Neuron (in vitro differentiated cells): ENCODE results near the gene HIGD1B.

Experiments used
- H2AFZ ChIP-seq: one replicate; pipeline ENCODE4 v1.6.1; 2013; ENCODE audit warnings: low read depth, mild to moderate bottlenecking, inconsistent platforms, low read length, moderate library complexity
- H3K27me3 ChIP-seq: one replicate; pipeline ENCODE4 v1.6.1; 2013; ENCODE audit warnings: low read length; ENCODE audit not compliant: insufficient read depth
- H3K36me3 ChIP-seq: one replicate; pipeline ENCODE4 v1.6.1; 2013; ENCODE audit warnings: low read length; ENCODE audit not compliant: insufficient read depth
- H3K4me1 ChIP-seq: one replicate; pipeline ENCODE4 v1.6.1; 2013; ENCODE audit warnings: low read length; ENCODE audit not compliant: insufficient read depth
- H3K4me3 ChIP-seq: 2 replicates; pipeline ENCODE4 v1.5.1; 2013; ENCODE audit warnings: mild to moderate bottlenecking, low read length, moderate library complexity
- H3K9me3 ChIP-seq: one replicate; pipeline ENCODE4 v1.6.1; 2013; ENCODE audit warnings: low read length

Gene HIGD1B

DNA sequence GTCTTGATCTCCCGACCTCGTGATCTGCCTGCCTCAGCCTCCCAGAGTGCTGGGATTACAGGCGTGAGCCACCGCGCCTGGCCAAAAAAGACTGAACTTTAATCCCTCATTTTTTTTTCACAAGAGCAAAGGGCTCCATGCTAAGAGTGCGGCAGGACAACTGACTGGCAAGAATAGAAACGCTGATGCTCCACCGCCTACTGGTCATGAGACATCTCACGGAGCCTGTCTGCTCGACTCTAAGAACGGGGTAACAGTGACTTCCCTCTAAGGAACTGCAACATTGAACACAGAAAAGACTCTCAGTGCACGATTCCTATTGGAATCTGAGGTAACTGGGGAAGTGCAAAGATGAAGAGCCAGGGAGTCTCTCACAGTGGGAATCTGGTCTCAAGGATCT, 23.9 kb downstream of the HIGD1B start:
- H3K4me1 ChIP-seq, result no peaks in the 10 kb centered on the region
- H3K36me3 ChIP-seq, result peaks cover 74% of the 10 kb centered on the region
- no peaks in the 10 kb centered on the region for H3K9me3 ChIP-seq
- H2AFZ ChIP-seq, result no peak overlapping the region
- H3K27me3 ChIP-seq, result no peaks in the 10 kb centered on the region
- no peak overlapping the region for H3K4me3 ChIP-seq

GRCh38 chr17:44872131-44872768, 24.6 kb downstream of the HIGD1B start:
- Histone ChIP-seq H3K36me3 (peaks cover 75% of the 10 kb centered on the region), H2AFZ (no peak overlapping the region), H3K4me1 (no peaks in the 10 kb centered on the region), H3K4me3 (no peak overlapping the region), H3K9me3 (no peaks in the 10 kb centered on the region), H3K27me3 (no peaks in the 10 kb centered on the region)

- H3K4me1 ChIP-seq, result no peaks in the 10 kb centered on the region
- peaks cover 73% of the 10 kb centered on the region for H3K36me3 ChIP-seq
- no peaks in the 10 kb centered on the region for H3K9me3 ChIP-seq
- no peaks in the 10 kb centered on the region for H3K27me3 ChIP-seq
- no peak overlapping the region for H2AFZ ChIP-seq
- no peak overlapping the region for H3K4me3 ChIP-seq
Observed at GRCh38 chr17:44875761-44876160, 28.1 kb downstream of the HIGD1B start.

GRCh38 chr17:44877121-44877520, 29.4 kb downstream of the HIGD1B start:
- no peak overlapping the region for H3K4me3 ChIP-seq
- no peak overlapping the region for H2AFZ ChIP-seq
- H3K27me3 ChIP-seq, result no peaks in the 10 kb centered on the region
- H3K4me1 ChIP-seq, result no peaks in the 10 kb centered on the region
- H3K9me3 ChIP-seq, result no peaks in the 10 kb centered on the region
- peaks cover 78% of the 10 kb centered on the region for H3K36me3 ChIP-seq

DNA sequence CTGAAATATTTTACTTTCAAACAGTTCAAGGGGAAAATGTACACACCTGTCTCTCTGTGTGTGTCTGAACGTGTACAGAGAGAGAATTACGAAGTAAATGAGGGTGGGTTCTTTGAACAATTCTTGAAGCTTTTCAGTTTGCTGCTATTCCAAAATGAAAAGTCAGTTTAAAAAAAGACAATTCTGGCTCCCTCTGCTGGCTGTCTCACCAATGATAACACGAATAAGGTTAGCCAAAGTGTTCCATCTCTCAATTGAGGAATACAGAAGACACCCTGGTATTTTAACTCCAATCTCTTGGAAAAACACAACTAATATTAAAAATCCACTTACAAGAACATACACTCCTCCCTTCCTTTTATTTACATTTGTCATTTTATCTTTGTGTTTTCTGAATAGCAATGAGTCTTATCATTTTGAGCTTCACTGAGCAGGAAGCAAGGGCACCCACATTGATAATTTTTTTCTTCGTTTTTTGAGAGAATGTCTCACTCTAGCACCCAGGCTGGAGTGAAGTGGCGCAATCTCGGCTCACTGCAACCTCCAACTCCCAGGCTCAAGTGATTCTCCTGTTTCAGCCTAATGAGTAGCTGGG, 31.0 kb downstream of the HIGD1B start:
- H2AFZ ChIP-seq, result no peak overlapping the region
- H3K27me3 ChIP-seq, result no peaks in the 10 kb centered on the region
- no peaks in the 10 kb centered on the region for H3K4me1 ChIP-seq
- H3K4me3 ChIP-seq, result no peak overlapping the region
- peaks cover 80% of the 10 kb centered on the region for H3K36me3 ChIP-seq
- H3K9me3 ChIP-seq, result no peaks in the 10 kb centered on the region

DNA sequence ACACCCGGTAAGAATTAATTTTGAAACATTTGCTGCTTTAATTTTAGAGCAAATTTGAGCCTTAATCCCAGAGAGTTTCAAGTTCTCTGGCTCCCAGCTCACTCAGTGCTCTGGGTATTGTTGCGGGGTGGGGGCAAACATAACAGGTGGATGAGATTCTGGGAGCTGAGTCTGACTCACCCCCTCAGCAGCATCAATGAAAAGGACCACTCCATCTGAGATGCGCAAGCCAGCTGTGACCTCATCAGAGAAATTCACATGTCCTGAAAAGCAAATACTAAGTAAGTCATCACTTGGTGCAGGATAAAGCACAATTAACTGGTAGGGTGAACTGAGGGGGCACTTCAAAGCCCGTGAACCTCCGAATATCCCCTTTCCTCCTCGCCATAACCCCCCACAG, 31.7 kb downstream of the HIGD1B start:
- H3K4me3 ChIP-seq, result no peak overlapping the region
- no peaks in the 10 kb centered on the region for H3K27me3 ChIP-seq
- H3K4me1 ChIP-seq, result no peaks in the 10 kb centered on the region
- no peaks in the 10 kb centered on the region for H3K9me3 ChIP-seq
- H3K36me3 ChIP-seq, result peaks cover 81% of the 10 kb centered on the region
- H2AFZ ChIP-seq, result no peak overlapping the region

- H3K36me3 ChIP-seq, result peaks cover 82% of the 10 kb centered on the region
- no peaks in the 10 kb centered on the region for H3K27me3 ChIP-seq
- no peak overlapping the region for H3K4me3 ChIP-seq
- no peak overlapping the region for H2AFZ ChIP-seq
- H3K9me3 ChIP-seq, result no peaks in the 10 kb centered on the region
- no peaks in the 10 kb centered on the region for H3K4me1 ChIP-seq
Observed at GRCh38 chr17:44880062-44880461, 32.4 kb downstream of the HIGD1B start.

GRCh38 chr17:44881145-44881544, 33.5 kb downstream of the HIGD1B start:
- Histone ChIP-seq H3K4me1 (no peaks in the 10 kb centered on the region), H3K4me3 (no peak overlapping the region), H3K9me3 (no peaks in the 10 kb centered on the region), H3K27me3 (no peaks in the 10 kb centered on the region), H2AFZ (no peak overlapping the region), H3K36me3 (peaks cover 84% of the 10 kb centered on the region)

GRCh38 chr17:44884941-44885340, 37.3 kb downstream of the HIGD1B start:
- Histone ChIP-seq H2AFZ (no peak overlapping the region), H3K36me3 (peaks cover 83% of the 10 kb centered on the region), H3K4me1 (no peaks in the 10 kb centered on the region), H3K27me3 (no peaks in the 10 kb centered on the region), H3K9me3 (no peaks in the 10 kb centered on the region), H3K4me3 (no peak overlapping the region)

DNA sequence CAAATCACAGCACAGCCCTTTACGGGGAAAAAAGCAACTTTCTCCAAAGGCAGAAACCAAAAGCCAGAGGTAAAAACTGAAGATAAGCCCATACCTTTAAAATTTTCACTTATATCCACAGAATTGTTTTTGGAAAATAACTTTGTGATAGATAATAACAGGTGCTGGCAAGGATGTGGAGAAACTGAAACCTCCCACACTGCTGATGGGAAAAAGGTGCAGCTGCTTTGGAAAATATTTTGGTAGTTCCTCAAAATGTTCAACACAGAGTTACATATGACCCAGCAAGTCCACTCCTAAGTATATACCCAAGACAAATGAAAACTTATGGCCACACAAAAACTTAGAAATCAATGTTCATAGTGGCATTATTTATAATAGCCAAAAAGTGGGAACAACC, 39.3 kb downstream of the HIGD1B start:
- Histone ChIP-seq H2AFZ (no peak overlapping the region), H3K4me3 (no peak overlapping the region), H3K9me3 (no peaks in the 10 kb centered on the region), H3K27me3 (no peaks in the 10 kb centered on the region), H3K36me3 (peaks cover 76% of the 10 kb centered on the region), H3K4me1 (no peaks in the 10 kb centered on the region)

DNA sequence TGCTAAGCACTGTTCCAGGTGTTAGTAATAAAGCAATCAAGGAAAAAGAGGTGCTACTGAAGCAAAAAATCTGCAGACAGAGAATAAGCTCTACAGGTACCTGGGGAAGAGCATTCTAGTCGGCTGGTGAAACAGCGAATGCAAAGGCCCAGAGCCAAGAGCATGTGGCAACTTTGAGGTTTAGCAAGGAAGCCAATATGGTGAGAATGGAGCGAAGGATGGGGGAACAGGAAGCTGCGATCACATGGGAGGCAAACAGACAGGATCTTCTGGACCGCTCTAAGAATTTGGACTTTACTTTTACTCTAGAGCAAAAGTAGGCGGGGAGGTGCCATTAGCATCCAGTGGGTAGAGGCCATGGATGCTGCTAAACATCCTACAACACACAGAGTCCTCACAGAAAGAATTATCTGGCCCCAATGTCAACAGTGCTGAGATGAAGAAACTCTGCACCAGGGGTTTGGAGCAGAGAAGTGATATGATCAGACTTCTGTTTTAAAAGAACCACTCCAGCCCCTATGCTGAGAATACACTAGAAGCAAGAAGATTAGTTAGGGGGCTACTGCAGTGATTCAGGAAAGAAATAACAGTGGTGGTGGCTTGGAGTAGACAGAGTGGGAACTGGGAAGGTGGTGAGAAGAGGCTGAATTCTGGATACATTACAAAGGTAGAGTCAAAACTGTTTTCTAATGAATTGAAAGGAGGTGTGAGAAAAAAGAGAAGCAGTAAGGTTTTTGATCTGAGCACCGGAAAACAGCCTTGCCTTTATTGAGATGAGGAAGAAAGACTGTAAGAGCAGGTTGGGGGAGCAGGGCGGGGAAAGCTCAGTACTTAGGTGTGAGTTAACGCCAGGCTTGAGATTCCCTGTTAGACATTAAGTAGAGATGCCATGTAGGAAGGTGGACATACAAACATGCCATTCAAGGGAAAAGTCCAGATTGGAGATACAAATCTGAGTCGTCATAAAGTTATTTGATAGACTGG, 40.6 kb downstream of the HIGD1B start:
- no peaks in the 10 kb centered on the region for H3K4me1 ChIP-seq
- H2AFZ ChIP-seq, result no peak overlapping the region
- no peaks in the 10 kb centered on the region for H3K9me3 ChIP-seq
- H3K36me3 ChIP-seq, result peaks cover 71% of the 10 kb centered on the region
- H3K4me3 ChIP-seq, result no peak overlapping the region
- H3K27me3 ChIP-seq, result no peaks in the 10 kb centered on the region

GRCh38 chr17:44889003-44889402, 41.3 kb downstream of the HIGD1B start:
- no peaks in the 10 kb centered on the region for H3K27me3 ChIP-seq
- H3K36me3 ChIP-seq, result peaks cover 68% of the 10 kb centered on the region

DNA sequence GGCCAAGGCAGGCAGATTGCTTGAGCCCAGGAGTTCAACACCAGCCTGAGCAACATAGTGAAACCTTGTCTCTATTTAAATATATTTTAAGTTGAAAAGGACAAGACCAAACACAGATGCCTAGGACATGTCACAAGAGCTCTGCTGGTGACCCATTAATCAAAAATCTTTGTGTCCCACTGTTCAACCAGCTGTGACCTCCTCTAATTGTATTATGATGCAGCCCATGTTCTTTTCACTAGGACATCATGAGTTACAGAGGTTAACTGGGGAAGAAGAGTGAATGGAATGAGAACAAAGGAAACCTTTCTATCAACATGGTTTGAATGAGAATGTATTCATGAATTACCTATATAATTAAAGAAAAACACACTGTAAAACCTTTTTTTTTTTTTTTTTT, 44.6 kb downstream of the HIGD1B start:
- Histone ChIP-seq H3K36me3 (peaks cover 52% of the 10 kb centered on the region), H3K4me3 (no peak overlapping the region), H2AFZ (no peak overlapping the region), H3K27me3 (no peaks in the 10 kb centered on the region), H3K4me1 (no peaks in the 10 kb centered on the region), H3K9me3 (no peaks in the 10 kb centered on the region)

More at GRCh38 chr17:44889003-44889402, 41.3 kb downstream of the HIGD1B start:
- Histone ChIP-seq H3K4me3 (no peak overlapping the region), H2AFZ (no peak overlapping the region), H3K4me1 (no peaks in the 10 kb centered on the region), H3K9me3 (no peaks in the 10 kb centered on the region)
